ENCODE data around the gene VPS8. TPM values are rescaled to one million over a fixed set of nuclear protein-coding genes. Genes with fewer than 3 reads are reported as not detected.
"Not testable (repeated sequence)": the region's sequence is repeated elsewhere in the genome, so short reads cannot be mapped to it uniquely, and the experiment has no call there.

Gene VPS8
- total RNA-seq, 2 experiments from 2014 or later, result 30.2 to 33.3 TPM

DNA sequence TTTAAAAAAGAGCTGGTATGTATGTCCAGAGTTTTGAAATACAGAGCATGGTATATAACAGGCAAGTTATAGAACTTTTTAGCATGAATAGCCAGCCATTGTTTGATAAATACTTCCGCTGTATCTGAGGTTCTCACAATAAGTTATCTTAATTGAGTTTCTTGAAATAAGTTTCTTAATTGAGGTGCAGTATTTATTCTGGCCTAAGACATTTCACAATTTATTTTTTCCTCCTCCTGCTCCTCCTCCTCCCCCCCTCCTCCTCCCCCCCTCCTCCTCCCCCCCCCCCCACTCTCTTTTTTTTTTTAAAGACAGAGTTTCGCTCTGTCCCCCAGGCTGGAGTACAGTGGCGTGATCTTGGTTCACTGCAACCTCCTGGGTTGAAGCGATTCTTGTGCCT, 83.4 kb downstream of the VPS8 start:
- peaks cover 6% of the 10 kb centered on the region for H3K36me3 Mint-ChIP-seq (ENCODE audit: low read depth)
- H3K27me3 Mint-ChIP-seq, result no peaks in the 10 kb centered on the region
- ATAC-seq (no peak), DNase-seq (no peak)
- TF ChIP-seq, protein P1, sequence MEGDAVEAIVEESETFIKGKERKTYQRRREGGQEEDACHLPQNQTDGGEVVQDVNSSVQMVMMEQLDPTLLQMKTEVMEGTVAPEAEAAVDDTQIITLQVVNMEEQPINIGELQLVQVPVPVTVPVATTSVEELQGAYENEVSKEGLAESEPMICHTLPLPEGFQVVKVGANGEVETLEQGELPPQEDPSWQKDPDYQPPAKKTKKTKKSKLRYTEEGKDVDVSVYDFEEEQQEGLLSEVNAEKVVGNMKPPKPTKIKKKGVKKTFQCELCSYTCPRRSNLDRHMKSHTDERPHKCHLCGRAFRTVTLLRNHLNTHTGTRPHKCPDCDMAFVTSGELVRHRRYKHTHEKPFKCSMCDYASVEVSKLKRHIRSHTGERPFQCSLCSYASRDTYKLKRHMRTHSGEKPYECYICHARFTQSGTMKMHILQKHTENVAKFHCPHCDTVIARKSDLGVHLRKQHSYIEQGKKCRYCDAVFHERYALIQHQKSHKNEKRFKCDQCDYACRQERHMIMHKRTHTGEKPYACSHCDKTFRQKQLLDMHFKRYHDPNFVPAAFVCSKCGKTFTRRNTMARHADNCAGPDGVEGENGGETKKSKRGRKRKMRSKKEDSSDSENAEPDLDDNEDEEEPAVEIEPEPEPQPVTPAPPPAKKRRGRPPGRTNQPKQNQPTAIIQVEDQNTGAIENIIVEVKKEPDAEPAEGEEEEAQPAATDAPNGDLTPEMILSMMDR (IDR thresholded peaks at IDR 0.05), result no peak
- H3K4me1 Mint-ChIP-seq (ENCODE audit: low read depth), result no peaks in the 10 kb centered on the region
- H3K9me3 Mint-ChIP-seq, result no peaks in the 10 kb centered on the region
- intact Hi-C loops (cut with micrococcal nuclease), result no loop called here
- POLR2A ChIA-PET, result no interaction called here
- H3K27ac Mint-ChIP-seq, result no peak overlapping the region
- no peak overlapping the region for H3K4me3 Mint-ChIP-seq
- CTCF ChIA-PET, result no interaction called here

DNA sequence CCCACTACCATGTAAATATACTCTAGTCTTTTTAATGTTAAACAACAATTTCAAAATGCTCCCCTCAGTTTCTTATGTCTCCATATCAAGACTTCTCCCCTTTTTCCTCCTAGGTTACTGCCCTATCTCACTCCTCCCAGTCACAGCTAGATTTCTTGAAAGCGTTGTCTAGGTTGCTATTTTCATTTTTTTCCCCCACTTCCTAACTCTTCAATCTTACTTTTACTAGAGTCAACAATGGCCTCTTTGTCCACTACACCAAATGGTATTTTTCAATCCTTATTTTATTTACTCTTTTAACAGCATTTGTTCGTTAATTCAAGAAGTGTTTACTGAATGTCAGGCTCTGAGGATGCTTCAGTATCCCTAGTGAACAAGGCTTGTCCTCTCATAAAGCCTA, 84.4 kb downstream of the VPS8 start:
- intact Hi-C loops (cut with micrococcal nuclease), result no loop called here
- TF ChIP-seq, protein P1 (IDR thresholded peaks at IDR 0.05), result no peak
- no peak overlapping the region for H3K4me3 Mint-ChIP-seq
- no peaks in the 10 kb centered on the region for H3K4me1 Mint-ChIP-seq (ENCODE audit: low read depth)
- H3K27ac Mint-ChIP-seq, result no peak overlapping the region
- H3K27me3 Mint-ChIP-seq, result no peaks in the 10 kb centered on the region
- no peak for ATAC-seq
- ChIA-PET POLR2A (interaction anchor here (1.0 kb wide), 1 partner anchor 17 kb away, joined by 6 read pairs; no protein-coding TSS in a partner anchor), CTCF (no interaction called here)
- H3K36me3 Mint-ChIP-seq (ENCODE audit: low read depth), result peaks cover 8% of the 10 kb centered on the region
- no peaks in the 10 kb centered on the region for H3K9me3 Mint-ChIP-seq
- no peak for DNase-seq

- Mint-ChIP-seq H3K36me3 (ENCODE audit: low read depth) (peaks cover 22% of the 10 kb centered on the region), H3K9me3 (peaks cover 3% of the 10 kb centered on the region), H3K4me1 (ENCODE audit: low read depth) (no peaks in the 10 kb centered on the region), H3K27me3 (no peaks in the 10 kb centered on the region), H3K27ac (no peak overlapping the region), H3K4me3 (no peak overlapping the region)
- ChIA-PET POLR2A (no interaction called here), CTCF (no interaction called here)
- ATAC-seq (no peak), DNase-seq (no peak)
- TF ChIP-seq, protein P1 (IDR thresholded peaks at IDR 0.05), result no peak
- intact Hi-C loops (cut with micrococcal nuclease), result no loop called here
Observed at GRCh38 chr3:184899953-184900595, 88.1 kb downstream of the VPS8 start.

DNA sequence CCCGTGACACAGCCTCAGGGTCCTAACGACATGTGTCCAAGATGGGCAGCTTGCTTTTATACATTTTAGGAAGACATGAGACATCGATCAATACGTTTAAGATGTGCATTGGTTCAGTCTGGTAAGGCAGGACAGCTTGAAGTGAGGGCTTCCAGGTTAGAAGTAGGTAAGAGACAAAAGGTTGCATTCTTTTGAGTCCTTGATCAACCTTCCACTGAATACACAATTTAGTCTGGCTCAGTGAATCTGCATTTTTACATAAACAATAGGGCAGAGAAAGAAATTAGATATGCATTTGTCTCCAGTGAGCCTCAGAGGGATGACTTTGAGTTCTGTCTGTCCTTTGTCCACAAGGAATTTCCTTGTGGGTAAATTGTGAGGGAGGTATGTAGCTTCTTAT, 95.1 kb downstream of the VPS8 start:
- ATAC-seq; DNase-seq; H3K9me3 Mint-ChIP-seq; intact Hi-C loops (cut with micrococcal nuclease); H3K27ac Mint-ChIP-seq; POLR2A ChIA-PET; CTCF ChIA-PET; H3K27me3 Mint-ChIP-seq; H3K4me1 Mint-ChIP-seq (ENCODE audit: low read depth); H3K4me3 Mint-ChIP-seq: not testable (repeated sequence)
- peaks cover 22% of the 10 kb centered on the region for H3K36me3 Mint-ChIP-seq (ENCODE audit: low read depth)

DNA sequence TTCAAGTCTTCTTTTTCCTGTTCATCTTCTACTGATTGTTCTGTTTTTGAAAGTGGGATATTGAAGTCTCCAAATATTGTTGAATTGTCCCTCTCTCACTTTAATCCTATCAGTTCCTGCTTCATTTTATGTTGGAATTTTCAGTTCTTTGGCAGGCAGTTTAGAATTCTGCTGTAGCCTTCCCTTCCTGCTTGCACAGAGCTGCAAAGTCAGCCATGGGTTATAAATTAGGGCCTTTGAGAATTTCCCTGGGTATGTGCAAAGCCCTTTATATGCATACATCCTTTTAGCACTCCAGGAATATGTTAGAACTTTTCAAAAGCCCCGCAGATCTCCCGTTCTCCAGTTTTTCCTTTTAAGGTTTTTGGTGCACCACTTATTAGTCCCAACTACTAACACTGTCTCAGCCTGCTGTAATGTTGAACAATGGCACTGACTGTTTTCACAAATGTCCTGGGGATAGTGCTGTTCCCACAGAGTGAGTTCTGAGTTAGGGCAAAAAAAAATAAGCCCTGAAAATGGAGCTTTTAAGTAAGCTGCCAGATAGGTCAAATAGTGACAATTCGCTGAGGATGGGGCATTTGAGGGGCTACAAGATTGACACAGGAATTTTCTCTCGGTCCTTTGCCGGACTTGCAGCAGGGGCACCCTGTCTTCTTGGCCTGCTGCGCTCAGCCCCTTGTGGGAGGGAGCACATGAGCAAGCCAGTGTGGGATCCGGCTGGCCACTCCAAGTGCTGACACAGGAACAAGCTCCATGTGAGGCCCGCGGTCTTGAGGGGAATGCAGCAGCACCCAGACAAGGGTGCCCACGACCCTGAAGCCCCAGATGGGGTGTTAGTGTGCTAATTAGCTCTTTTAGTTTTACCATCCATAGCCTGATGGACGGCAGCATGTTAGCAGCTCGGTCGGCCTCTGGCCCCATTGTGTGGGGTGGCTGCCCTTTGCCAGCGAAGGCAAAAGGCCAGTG, 96.0 kb downstream of the VPS8 start:
- DNase-seq (no peak), ATAC-seq (no peak)
- ChIA-PET CTCF (no interaction called here), POLR2A (no interaction called here)
- no peaks in the 10 kb centered on the region for H3K4me1 Mint-ChIP-seq (ENCODE audit: low read depth)
- peaks cover 3% of the 10 kb centered on the region for H3K9me3 Mint-ChIP-seq
- no peak overlapping the region for H3K4me3 Mint-ChIP-seq
- H3K27ac Mint-ChIP-seq, result no peak overlapping the region
- intact Hi-C loops (cut with micrococcal nuclease), result no loop called here
- TF ChIP-seq, protein P1 (IDR thresholded peaks at IDR 0.05), result no peak
- H3K36me3 Mint-ChIP-seq (ENCODE audit: low read depth), result peaks cover 22% of the 10 kb centered on the region
- H3K27me3 Mint-ChIP-seq, result no peaks in the 10 kb centered on the region

Measured in activated CD8-positive, alpha-beta T cell treated with anti-CD3 and anti-CD28 coated beads for 36 hours (primary cell).